ENCODE results near the gene ABHD11.
A peak's percentile ranks its signal among the peaks of the same experiment; 100 is the strongest.
"Not testable (repeated sequence)": the region's sequence is repeated elsewhere in the genome, so short reads cannot be mapped to it uniquely, and the experiment has no call there.

Gene ABHD11

DNA sequence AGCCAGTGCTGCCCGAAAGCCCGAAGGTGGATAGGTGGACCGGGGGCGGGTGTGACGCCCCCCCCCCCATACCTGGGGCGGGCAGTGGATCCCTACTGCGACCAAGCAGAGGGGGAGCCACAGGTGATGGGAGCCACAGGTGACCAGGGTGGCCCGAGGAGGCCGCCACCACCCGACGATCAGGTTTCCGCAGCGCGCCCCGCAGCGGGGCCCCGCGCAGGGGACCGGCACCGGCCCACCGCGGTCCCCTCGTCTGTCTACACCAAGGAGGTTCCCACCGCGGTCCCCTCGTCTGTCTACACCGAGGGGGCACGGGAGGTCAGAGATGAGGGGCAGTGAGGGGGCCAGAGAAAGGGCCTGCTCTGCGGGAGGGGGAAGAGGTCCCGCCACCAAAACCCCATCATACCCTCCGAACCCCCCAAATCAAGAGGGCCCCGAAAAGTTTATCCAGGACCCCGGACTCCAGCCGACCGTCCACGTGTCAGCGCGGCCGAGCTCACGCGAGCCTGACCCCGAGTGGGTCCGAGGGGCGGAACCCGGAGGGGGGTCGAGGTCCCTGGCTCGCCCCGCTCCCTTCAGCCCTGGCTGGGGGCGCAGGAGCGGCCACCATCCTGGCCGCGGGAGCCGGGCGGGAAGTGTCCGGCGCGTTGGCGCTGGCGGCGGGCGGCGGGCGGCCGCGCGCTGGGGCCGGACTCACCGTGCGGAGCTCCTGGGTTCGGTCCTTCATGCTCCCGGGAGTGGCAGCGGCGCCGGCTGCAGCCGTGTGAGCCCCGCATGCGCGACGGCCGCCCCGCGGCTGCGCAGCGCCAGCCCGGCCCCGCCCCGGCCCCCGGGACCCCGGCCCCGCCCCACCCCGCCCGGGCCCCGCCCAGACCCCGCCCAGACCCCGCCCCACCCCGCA lies 19.4 kb downstream of the ABHD11 start, which contains the start of gene STX1A:
Gene STX1A (minus strand): TSS at position 765 of the 901 bp plus-strand sequence. CDS start 38 bp downstream, at position 727.
- no peak for DNase-seq

DNA sequence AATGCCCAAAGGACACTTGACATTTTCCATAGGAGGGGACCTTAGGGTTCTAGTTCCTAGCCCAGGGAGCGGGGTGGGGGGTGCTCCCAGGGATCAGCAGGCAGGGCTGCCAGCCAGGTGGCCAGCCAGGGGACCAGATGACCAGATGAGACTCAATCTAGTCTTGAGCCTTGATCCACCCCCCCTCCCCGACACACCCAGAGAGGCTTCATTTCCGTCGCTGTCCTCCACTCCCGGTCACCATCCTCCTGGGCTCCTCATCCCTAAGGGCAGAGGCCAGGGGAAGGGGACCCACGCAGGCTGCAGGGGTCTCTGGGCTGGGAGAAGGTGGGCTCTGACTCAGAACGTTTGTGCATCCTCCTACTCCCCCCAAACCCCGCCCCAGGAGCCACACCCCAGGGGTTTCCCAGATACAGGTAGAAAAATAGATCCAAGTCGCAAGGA lies 20.1 kb downstream of the ABHD11 start:
- no peak for DNase-seq

DNA sequence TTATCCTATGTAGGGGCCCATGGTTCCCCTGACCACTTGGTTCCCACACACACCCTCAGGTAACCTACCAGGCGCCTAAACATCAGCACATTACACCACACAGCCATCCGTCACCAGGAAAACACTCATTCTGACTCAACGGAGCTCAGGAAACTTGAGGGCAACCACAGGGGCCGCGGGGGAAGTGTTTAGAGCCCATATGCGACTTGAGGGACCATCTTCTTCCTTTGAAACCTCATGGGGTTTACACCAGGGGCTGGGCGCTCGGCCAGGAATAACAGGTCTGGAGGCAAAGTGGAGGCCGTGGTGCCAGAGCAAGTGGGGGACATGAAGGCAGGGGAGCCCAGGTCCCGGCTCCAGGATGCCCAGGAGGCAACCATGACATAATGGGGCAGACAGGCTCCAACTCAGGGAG lies 20.6 kb downstream of the ABHD11 start:
- peak; percentile 83 for DNase-seq

DNA sequence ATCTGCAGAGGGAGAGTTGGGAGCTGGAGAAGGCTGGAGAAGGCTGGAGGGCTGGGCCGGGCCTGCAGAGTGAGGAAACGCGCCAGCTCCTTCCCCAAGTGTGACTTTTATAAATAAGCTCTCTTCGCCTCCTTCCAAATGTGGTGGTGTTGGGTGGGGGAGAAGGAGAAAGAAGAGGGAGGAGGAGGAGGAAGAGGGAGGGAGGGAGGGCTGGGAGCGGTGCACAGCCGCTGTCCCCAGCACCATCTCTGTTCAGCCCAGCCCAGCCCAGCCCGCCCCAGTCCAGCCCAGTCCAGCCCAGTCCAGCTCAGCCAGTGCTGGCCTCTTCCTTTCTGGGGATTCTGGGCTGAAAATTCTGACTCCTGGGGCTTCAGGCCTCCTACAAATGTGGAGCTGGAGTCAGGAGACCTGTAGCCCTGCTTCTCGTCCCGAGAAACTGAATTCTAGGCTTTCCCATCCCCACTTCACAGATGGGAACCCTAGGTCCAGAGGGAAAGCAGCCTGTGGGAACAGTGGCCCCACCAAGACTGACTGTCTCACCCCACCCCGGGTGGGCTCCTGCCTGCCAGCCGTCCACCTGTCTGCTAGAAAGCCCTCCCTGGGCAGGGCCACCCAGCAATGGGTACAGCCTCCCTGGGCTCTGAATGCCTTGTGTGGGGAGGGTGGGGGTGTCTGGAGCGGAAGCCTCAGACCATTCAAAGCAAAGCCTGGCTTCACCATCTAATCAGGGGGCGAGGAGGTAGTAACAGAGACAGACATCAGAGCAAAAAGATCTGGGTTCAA lies 21.4 kb downstream of the ABHD11 start:
- no peak for DNase-seq

DNA sequence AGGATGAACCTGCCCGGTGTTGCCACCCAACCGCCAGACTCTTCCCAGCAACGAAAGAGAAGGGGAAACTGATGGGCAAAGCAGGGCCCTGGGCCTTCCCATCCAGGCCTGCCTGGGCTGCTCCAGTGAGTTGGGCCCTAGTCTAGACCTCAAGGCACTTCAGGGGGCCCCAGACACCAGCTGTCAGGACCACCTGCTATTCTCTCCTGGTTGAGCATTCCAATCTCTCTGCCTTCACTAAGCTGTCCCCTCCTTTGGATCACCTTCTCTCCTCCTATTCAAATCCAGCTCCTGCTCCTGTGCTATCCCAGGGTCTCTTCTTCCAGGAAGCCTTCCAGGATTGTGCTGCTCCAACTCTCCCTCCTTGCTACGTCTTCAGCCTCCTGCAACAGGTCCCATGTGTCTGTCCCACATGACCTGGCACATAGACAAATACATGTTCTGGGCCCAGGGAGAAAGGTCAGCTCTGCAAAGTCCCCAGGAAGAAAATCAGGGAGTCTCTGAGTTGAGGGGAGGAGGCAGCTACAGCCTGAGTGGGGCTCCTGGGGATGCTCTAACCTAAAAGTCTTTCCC lies 22.2 kb downstream of the ABHD11 start:
- DNase-seq: no peak

DNA sequence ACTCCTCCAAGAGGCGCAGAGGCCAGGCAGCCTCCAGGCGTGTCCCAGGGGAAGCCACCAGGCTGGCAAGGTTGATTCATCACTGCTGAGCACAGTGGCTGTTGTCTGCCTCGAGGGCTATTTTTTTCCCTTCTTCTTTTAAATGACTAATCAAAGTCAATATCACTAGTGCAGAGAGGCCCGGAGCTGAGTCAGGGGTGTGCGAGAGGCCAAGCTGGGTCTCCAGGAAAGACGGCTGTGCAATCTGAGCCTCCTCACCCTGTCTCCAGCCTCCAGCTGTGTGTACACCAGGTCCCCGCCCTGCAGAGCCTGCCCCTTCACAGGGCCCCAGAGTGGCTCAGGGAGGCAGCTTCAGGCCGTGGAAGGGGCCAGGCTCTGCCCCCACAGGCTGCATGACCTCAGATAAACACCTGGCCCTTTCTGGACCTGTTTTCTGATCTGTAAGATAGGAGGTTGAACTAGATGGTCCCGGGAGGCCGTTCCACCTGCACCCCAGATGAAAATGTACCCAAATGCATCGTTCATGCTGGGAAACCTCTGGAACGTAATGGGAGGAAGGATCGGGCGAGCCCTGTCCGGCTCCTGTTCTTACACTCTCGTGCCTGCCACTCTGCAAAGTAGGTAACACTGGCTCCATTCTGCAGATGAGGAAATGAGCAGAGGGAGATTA lies 22.8 kb downstream of the ABHD11 start:
- no peak for DNase-seq

DNA sequence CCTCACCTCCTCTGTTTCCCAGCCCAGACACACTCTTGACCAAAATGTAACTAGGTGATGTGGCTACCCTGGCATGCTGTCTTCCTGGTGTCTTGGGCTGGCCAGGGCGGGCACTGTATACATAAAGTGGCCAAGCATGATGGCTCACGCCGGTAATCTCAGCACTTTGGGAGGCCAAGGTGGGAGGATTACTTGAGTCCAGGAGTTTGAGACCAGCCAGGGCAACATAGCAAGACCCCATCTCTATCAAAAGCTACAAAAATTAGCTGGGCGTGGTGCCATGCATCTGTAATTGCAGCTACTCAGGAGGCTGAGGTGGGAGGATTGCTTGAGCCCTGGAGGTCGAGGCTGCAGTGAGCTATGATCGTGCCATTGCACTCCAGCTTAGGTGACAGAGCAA lies 25.3 kb downstream of the ABHD11 start:
- DNase-seq: not testable (repeated sequence)

DNA sequence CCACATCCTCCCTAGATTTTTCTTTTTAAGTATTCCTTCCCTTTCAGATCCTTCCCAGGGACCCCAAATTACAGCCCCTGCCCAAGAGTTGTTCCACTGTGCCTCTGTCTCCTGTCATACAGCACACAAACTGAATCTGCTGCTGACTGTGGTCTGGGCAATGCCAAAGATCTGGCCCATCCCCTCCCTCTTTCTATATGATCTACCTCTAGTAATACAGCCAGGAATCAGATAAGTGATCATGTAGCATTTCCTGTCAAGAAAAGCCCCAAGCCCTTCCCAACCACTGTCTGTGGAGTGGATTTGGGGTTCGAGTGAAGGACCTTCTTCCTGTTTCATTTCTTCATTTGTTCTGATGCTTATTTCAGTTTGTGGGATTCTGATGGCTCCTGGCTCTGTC lies 25.8 kb downstream of the ABHD11 start:
- DNase-seq: no peak

DNA sequence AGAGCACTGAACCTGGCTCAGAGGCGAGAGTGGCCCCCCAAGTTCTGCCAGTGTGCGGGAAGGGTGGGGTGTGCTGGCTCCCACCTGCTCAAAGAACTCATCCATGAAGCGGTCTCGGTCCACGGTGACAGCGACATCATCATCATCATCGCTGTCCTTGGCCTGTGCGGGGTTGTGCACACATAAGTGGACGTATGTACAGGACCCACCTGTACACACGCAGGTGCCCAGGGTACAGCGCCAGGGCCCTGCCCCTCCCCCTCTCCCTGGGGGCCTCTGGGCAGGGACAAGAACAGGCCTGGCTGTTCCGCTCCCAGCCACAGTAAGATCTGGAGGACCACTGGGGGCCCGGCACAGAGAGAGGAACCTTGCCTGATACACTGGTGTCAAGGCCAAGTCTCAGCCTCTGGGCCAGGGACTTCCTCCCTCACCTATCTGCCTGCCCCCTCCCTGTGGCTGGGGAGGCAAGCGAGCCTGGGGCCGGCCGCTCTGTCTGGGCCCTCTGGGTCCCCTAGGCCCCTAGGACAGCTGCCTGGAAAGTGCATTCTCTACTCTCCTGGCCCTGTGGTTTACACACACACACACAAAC lies 29.5 kb downstream of the ABHD11 start:
- DNase-seq: no peak

DNA sequence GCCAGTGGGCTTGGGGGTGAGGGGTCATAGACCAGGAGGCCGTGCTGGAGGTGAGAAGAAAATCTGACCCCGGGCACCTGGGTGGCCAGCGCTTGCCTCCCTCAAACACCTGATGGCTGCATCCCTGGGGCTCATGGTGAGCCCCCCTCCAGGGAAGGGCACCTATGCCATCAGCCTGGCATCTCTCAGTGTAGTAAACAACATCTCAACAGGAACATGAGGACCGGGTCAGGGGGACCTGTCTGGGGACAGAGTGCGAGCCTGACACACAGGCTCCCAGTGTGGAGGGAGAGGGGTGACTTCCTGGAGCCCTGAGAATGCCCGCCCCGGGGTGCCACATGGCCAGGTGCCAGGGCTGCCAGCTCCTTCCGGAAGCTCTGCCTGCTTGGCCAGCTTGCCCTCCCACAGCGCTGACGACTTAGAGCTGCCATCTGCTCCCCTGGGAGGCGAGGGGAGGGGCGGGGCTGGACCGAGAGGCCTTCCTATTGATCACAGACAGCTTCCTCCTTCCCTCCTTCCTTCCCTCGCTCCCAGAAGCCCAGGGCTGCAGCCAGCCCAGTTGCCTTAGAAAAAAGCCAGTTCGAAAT lies 31.5 kb downstream of the ABHD11 start:
- no peak for DNase-seq

DNA sequence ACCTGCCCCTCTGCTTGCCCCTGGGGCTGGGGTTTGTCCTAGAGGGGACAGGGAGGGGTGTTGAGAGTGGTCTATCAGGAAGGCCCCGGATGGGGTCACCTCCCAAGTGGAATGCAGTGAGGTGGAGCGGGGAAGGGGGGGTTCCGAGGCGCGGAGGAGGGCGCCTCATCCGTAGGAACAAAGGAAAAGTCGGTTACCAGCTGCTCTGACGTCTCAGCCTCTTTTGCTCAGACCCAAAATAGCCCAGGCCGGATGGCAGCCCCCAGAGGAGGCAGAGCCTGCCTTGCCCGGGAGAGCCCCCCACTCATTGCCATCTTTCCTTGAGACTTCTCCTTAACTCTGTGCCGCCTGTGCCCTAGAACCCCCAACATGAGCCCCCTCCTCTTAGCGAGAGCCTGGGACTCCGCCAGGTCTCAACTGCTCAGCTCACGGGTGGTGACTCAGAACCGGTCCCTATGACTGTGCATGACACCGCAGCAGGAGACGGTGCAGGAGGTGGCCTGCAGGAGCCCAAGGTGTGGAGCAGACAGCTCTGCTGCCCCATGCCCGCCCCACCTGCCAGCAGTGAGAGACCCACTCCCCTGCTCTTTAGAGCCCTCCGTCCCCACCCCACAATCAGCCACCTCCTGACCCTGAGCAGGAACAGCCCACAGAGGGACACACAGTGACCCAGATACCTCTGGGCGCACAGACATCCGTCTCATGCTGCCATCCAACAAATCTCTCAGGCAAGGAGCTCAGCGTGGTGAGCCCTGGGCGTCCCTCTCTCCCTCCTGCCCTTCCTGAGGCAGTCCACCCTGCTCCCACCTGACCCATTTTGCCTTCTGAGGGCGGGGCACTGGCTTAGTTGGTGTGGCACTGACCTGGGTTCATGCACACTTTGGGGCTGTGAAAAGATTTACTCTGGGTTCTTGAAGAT lies 32.2 kb downstream of the ABHD11 start:
- no peak for DNase-seq

DNA sequence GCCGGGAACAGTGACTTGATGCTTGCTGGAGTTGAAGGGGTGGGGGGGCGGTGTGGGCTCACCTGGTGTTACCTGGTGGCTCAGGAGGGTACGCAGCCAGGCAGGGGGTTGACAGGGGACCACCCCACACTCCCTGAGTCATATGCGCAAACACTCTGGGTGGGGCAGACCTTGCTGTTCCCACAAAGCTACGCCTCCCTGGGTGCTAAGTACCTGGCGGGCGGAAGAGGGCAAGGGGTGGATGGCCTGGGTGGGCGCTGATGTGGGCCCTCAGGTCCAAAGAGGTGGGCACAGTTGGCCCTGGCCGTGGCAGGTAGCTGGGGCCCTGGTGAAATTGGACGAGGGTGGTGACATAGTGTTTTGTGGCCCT lies 33.1 kb downstream of the ABHD11 start:
- DNase-seq: no peak

DNA sequence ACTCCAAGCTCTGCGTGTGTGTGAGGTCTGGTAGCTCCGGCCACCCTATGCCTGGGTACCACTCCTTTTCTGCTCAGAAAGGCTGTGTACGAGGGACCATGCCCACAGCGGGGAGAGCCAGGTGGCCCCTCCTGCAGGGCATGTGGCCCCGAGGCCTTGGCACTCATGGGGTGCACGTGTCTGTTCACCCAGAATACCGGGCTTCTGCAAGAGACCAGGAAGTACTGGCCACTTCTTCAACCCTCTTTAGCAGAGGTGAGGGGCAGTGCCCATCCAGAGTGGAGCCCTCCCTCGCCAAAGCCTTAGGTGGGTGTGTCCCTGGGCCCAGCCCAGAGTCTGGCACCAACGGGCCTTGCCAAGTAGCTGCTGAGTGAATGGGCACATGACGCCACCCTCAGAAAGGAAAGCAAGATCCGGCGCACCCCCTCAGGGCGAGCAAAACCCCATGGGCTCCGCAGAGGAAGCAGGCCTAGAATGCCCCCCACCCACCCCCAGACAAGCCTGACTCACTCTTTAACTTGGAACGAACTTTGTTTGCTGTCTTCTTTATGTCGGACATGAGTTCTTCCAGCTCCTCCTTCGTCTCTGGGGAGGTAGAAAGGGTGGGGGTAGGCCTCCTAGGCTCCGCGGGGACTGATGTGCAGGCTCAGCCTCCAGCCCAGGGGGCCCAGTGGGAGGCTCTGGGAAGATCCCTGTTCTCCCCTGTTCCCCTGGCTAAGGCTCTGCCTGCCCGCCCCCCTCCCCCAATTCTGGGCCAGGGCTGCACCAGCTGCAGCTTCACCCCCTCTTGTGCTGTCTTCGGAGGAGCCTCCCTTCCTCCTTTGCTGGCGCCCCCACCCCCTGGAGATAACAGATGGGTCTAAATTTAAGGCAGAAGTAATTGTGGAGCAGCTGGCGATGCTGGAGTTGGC lies 33.7 kb downstream of the ABHD11 start:
- no peak for DNase-seq

DNA sequence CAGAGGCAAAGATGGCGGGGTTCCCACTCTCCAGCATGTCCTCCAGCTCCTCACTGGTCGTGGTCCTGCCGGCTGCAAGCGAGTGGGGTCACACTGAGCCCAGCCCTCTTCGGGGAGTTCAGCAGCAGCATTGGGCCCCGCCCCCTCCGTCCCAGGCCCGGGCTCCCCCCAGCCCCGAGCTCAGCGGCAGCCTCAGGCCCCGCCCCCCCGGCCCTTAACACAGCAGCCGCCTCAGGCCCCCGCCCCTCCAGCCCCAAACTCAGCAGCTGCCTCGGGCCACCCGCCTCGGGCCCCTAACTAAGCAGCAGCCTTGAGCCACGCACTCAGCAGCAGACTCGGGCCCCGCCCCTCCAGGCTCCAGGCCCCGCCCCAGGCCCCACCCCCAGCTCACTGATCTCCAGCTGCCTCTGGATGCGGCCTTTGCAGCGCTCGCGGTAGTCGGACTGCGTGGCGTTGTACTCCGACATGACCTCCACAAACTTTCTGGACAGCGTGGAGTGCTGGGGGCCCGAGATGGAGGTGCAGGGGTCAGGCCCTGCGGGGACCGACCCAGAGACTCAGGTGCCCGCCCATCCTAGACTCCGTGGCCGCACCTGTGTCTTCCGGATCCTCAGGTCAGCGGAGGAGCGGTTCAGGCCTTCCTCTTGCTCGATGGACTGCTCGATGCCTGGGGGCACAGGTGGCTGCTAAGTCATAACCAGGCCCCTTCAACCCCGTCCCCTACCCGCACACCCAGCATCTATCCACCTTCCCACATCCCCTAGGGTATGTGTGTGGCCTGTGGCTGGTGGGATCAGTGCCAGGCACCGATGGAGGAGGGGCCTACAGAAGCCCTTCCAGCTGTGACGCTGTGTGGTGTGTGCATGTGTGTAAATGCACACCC lies 34.6 kb downstream of the ABHD11 start:
- DNase-seq: no peak

DNA sequence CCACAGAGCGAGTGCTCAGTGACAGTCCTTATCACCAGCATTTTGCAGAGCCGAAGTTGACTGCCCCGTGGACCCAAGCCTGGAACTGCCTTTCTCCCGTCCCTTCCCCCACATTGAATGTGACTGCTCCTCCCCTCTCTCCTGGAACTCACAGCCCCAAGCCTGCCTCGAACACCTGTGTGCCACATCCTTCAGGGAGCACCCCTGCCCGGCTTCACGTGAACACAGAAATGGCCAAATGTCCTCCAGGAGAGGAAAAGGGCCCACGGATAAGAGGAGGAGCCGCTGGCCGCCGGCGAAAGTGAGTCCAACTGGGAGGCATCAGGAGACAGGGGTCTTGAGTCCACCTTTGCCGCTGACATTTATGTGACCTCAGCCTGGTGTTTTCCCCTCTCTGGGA lies 35.4 kb downstream of the ABHD11 start:
- no peak for DNase-seq

DNA sequence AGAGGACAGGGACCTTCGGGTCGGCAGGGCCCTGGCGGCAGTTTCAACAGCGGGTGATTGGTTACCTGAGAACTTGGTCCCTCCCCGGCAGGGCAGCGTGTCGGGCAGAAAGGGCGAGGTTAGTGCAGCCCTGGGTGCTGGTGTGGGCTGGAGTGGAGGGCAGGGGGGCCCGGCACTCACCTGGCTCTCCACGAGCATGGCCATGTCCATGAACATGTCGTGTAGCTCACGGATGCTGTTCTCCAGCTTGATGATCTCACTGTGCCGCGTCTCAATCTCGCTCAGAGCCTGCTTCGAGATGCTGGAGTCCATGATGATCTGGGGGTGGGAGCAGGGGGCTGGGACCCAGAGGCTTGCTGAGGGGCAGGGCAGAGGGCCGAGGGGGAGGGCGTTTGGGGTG lies 35.9 kb downstream of the ABHD11 start:
- no peak for DNase-seq

DNA sequence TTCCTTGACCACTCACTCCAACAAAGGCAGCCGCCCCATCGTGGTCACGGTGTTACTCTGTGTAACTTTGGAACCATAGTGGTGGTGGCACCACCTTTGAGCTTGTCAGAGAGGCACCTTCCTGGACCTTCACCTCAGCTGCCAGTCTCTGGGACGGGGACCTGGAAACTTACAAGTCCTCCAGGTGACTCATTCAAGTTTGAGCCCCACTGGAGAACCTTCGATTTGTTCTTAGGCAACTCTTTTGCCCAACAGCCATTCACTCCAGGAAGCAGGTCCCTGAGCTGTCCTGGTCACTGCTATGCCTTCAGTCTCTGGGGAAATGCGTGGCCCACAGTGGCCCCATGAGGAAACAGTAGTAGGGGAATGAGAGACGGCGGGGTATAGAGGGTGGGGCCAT lies 36.4 kb downstream of the ABHD11 start:
- no peak for DNase-seq

DNA sequence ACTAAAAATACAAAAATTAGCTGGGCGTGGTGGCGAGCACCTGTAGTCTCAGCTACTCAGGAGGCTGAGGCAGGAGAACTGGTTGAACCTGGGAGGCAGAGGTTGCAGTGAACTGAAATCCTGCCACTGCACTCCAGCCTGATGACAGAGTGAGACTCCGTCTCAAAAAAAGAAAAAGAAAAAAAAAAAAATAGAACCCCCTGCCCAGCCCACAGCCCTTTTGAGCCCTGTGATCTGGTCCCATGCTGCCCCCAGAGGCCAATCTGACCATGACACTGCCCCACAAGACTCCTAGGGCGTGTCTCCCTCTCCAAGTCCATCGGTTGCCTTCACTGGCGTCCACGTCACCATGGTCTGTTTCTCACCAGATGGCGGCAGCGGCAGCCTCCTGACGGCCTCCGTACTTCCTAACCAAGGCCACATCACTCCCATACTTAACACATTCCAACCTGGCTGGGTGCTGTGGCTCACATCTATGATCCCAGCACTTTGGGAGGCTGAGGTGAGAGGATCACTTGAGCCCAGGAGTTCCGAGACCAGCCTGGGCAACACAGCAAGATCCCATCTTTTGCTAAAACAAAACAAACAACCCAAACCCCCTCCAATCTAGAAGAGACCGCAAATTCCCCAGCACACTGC lies 37.1 kb downstream of the ABHD11 start:
- no peak for DNase-seq

All from KG1 (cell line).